Glutamatergic neuron (in vitro differentiated cells): ENCODE measurements around the gene DNAH8. TPM values are rescaled to one million over a fixed set of nuclear protein-coding genes. Genes with fewer than 3 reads are reported as not detected.

Source experiments
- DNase-seq: peaks from one replicate; pipeline ENCODE4 v3.0.0; 2022
- H3K27ac Mint-ChIP-seq: one replicate; pipeline ENCODE4 v1.8.0; 2020; ENCODE audit warnings: mild to moderate bottlenecking, mixed read lengths, inconsistent platforms; ENCODE audit not compliant: unreplicated experiment
- H3K27me3 Mint-ChIP-seq: one replicate; pipeline ENCODE4 v1.8.0; 2020; ENCODE audit warnings: mild to moderate bottlenecking, moderate library complexity, mixed read lengths, inconsistent platforms; ENCODE audit not compliant: unreplicated experiment
- H3K36me3 Mint-ChIP-seq: one replicate; pipeline ENCODE4 v1.8.0; 2020; ENCODE audit warnings: mild to moderate bottlenecking, mixed read lengths, inconsistent platforms; ENCODE audit not compliant: unreplicated experiment
- H3K4me1 Mint-ChIP-seq: one replicate; pipeline ENCODE4 v1.8.0; 2020; ENCODE audit warnings: mild to moderate bottlenecking, low read depth, mixed read lengths, inconsistent platforms; ENCODE audit not compliant: unreplicated experiment
- H3K4me3 Mint-ChIP-seq: one replicate; pipeline ENCODE4 v1.8.0; 2020; ENCODE audit warnings: mild to moderate bottlenecking, mixed read lengths, inconsistent platforms; ENCODE audit not compliant: unreplicated experiment
- H3K9me3 Mint-ChIP-seq: one replicate; pipeline ENCODE4 v1.8.0; 2020; ENCODE audit warnings: mild to moderate bottlenecking, moderate library complexity, mixed read lengths, inconsistent platforms; ENCODE audit not compliant: unreplicated experiment
- total RNA-seq: library from RNA; stranded (reverse); fragmentation: NEBNext Ultra II Directional; extraction: Animal tissue kit (Norgen Biotek cat#: 25700); gene quantifications from one replicate; pipeline ENCODE4 v1.2.1, GENCODE V29; 2021; ENCODE audit not compliant: unreplicated experiment
- TF ChIP-seq, protein P1 (sequence below): fragments of 200-600 bp; sonication (generic); IDR thresholded peaks from one replicate; pipeline ENCODE4 v1.5.0; 2021; ENCODE audit not compliant: partially characterized antibody, unreplicated experiment

The DNAH8 gene
- total RNA-seq, 1 donor from 2014 or later = not detected

DNA sequence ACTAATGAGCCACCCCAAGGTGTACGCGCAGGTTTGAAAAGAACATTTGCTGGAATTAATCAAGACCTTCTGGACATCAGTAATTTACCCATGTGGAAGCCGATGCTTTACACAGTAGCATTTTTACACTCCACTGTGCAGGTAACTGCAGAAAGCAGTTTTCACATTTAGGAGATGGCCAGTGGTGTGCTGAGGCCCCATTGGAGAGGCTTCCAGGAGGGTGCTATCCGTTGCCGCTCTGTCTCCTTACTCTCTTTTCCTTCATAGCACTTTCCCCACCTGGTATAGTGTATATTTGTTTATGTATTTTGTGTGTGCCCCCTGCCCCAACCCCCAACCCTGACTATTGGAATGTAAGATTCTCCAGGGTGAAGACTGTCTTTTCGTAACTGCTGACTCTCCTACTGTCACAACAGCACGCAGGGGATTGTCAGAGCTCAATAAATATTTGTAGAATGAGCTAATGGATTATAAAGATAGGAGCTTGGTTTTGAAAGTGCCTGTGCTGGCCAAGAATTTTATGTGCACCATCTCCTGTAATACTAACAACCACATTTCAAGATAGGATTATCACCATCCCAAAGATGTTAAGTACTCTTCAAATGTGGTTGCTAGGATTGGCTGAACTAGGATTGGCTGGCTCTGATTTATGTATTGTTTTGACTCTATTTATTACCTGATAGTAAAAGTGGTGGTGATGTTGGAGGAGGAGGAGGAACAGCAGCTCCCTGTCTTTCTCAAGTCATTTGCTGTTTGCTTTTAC is 259.5 kb downstream of the DNAH8 start:
- Mint-ChIP-seq H3K36me3 (no peaks in the 10 kb centered on the region), H3K27me3 (no peaks in the 10 kb centered on the region), H3K27ac (no peak overlapping the region), H3K4me3 (no peak overlapping the region), H3K4me1 (peaks cover 12% of the 10 kb centered on the region), H3K9me3 (no peaks in the 10 kb centered on the region)
- DNase-seq = no peak
- TF ChIP-seq, protein P1, sequence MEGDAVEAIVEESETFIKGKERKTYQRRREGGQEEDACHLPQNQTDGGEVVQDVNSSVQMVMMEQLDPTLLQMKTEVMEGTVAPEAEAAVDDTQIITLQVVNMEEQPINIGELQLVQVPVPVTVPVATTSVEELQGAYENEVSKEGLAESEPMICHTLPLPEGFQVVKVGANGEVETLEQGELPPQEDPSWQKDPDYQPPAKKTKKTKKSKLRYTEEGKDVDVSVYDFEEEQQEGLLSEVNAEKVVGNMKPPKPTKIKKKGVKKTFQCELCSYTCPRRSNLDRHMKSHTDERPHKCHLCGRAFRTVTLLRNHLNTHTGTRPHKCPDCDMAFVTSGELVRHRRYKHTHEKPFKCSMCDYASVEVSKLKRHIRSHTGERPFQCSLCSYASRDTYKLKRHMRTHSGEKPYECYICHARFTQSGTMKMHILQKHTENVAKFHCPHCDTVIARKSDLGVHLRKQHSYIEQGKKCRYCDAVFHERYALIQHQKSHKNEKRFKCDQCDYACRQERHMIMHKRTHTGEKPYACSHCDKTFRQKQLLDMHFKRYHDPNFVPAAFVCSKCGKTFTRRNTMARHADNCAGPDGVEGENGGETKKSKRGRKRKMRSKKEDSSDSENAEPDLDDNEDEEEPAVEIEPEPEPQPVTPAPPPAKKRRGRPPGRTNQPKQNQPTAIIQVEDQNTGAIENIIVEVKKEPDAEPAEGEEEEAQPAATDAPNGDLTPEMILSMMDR = no peak

DNA sequence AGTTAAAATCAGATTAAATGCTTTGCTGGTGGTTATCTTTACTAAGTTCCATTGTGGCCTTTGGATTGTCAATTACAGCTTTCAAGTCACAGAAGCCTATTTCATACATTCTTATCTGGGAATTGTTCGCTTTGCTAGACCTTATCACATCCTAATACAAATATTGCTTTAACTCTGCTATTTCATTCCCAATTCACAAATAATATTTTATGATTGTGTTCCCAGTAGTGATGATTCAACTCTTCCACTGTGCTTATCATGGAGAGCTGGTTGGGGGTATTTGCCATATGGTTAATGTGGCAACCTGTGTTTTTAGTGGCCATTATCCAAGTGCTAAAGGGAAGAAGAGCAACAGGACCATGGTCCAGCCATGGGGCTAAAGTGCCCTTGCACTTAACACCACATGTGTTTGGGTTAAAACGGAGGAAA is 260.5 kb downstream of the DNAH8 start:
- H3K4me1 Mint-ChIP-seq = peaks cover 12% of the 10 kb centered on the region
- H3K4me3 Mint-ChIP-seq = no peak overlapping the region
- H3K27ac Mint-ChIP-seq = no peak overlapping the region
- TF ChIP-seq, protein P1 = no peak
- H3K9me3 Mint-ChIP-seq = no peaks in the 10 kb centered on the region
- no peaks in the 10 kb centered on the region for H3K36me3 Mint-ChIP-seq
- no peaks in the 10 kb centered on the region for H3K27me3 Mint-ChIP-seq
- no peak for DNase-seq

DNA sequence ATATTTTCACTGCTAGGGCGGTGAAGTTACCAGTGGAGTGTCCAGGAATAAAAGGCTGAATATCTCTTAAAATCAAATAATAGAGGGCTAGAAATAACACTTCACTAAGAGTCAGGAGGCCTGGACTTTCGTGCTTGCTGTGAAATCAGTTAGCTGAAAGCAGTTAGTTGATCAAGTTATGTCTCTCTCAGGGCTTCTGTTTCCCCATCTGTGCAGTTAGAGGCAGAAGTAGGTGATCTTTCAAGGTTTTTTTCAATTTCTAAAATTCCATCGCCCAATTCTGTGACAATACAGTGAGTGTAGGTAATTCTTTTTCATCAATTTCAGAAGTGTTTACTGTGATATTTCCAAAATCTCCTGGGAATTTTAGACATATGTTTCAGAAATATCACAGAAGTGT is 260.9 kb downstream of the DNAH8 start:
- DNase-seq = no peak
- H3K27me3 Mint-ChIP-seq = no peaks in the 10 kb centered on the region
- H3K36me3 Mint-ChIP-seq = no peaks in the 10 kb centered on the region
- peaks cover 12% of the 10 kb centered on the region for H3K4me1 Mint-ChIP-seq
- H3K27ac Mint-ChIP-seq = no peak overlapping the region
- no peak overlapping the region for H3K4me3 Mint-ChIP-seq
- no peaks in the 10 kb centered on the region for H3K9me3 Mint-ChIP-seq
- TF ChIP-seq, protein P1 = no peak

DNA sequence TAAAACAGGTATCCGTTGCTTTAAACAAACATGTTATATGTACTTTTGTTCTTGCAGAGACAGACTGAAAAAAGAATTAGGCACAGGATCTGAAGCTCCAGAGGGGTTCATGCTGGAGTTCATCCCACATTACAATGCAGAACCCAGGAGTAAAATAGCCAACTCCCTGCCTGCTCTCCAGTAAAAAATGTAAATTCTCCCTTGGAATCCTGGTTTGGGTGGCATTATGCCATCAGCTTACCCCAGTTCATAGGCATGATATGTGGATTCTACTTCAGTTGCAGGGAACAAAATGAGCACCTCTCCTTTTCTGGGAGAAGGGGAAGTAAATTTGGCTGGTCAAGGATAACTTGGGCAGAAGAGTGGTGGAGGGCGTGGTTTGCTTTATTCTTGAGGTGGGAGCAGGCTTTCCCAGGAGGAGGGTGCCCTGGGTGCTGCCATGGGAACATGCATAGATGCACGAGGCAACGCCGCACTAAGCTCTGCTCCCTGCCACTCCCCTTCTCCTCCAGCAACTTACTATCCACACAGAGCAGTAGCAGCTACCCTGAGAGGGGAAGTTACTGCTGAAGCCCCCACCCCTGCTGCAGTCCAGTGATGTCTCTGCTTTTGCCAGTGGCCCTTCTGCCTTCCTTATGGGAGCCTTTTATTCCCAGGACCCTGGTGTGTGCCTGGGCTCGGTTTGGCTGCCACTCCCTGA is 261.8 kb downstream of the DNAH8 start:
- H3K4me3 Mint-ChIP-seq = no peak overlapping the region
- DNase-seq = no peak
- no peaks in the 10 kb centered on the region for H3K9me3 Mint-ChIP-seq
- peaks cover 12% of the 10 kb centered on the region for H3K4me1 Mint-ChIP-seq
- H3K27ac Mint-ChIP-seq = no peak overlapping the region
- TF ChIP-seq, protein P1 = no peak
- no peaks in the 10 kb centered on the region for H3K36me3 Mint-ChIP-seq
- no peaks in the 10 kb centered on the region for H3K27me3 Mint-ChIP-seq
